MCF 10A (cell line): Measurements from ENCODE around the gene A4GALT. TPM values are rescaled to one million over a fixed set of nuclear protein-coding genes. Genes with fewer than 3 reads are reported as not detected.
"Not testable (repeated sequence)": the region's sequence is repeated elsewhere in the genome, so short reads cannot be mapped to it uniquely, and the experiment has no call there.

Source experiments
- BruUV-seq: library from RNA; stranded (reverse); fragments of 400-500 nt; replicated peaks from 2 replicates; lab custom pipeline; 2021; lab: Mats Ljungman, UMichigan
- CTCF ChIA-PET: fragments of 300-600 bp; sonication (Branson Sonifier 250); formaldehyde crosslinking; extraction: SDS; loops from one replicate; lab custom pipeline; 2021; ENCODE audit warnings: antibody characterized with exemption, inconsistent platforms; lab: Yijun Ruan, JAX
- POLR2A ChIA-PET: fragments of 300-600, 350-650 bp; sonication (Branson Sonifier 250); formaldehyde crosslinking; extraction: SDS; loops from one replicate; lab custom pipeline; 2020; ENCODE audit warnings: antibody characterized with exemption, inconsistent platforms; lab: Yijun Ruan, JAX
- DNase-seq: peaks from one replicate; pipeline ENCODE4 v3.0.0-alpha.2; 2018; ENCODE audit not compliant: unreplicated experiment
- H3K27ac Mint-ChIP-seq: one replicate; pipeline ENCODE4 v1.8.0; 2022; ENCODE audit warnings: mild to moderate bottlenecking, low read depth, mixed read lengths; ENCODE audit not compliant: unreplicated experiment
- H3K27me3 Mint-ChIP-seq: one replicate; pipeline ENCODE4 v1.8.0; 2022; ENCODE audit warnings: mixed read lengths; ENCODE audit not compliant: insufficient read depth, unreplicated experiment
- H3K36me3 Mint-ChIP-seq: one replicate; pipeline ENCODE4 v1.8.0; 2022; ENCODE audit warnings: mild to moderate bottlenecking, moderate library complexity, mixed read lengths; ENCODE audit not compliant: insufficient read depth, unreplicated experiment
- H3K4me1 Mint-ChIP-seq: one replicate; pipeline ENCODE4 v1.8.0; 2022; ENCODE audit warnings: mixed read lengths; ENCODE audit not compliant: insufficient read depth, unreplicated experiment
- H3K4me3 Mint-ChIP-seq: one replicate; pipeline ENCODE4 v1.8.0; 2022; ENCODE audit warnings: mild to moderate bottlenecking, moderate library complexity, mixed read lengths; ENCODE audit not compliant: unreplicated experiment
- H3K9me3 Mint-ChIP-seq: one replicate; pipeline ENCODE4 v1.8.0; 2022; ENCODE audit warnings: mixed read lengths; ENCODE audit not compliant: unreplicated experiment
- CTCF ChIP-seq: fragments of 200-600 bp; IDR thresholded peaks from one replicate; pipeline ENCODE4 v1.8.0; 2022; ENCODE audit warnings: antibody characterized with exemption, mild to moderate bottlenecking; ENCODE audit not compliant: unreplicated experiment
- intact Hi-C: fragments of 100-400 bp; cut with micrococcal nuclease; formaldehyde crosslinking; loops from 2 replicates; pipeline ENCODE4 v1.14.1; 2022
- total RNA-seq: library from RNA; stranded (reverse); gene quantifications from 2 replicates; pipeline ENCODE4 v1.2.3, GENCODE V29; 2022

A4GALT gene
- total RNA-seq, 1 experiment from 2014 or later, result 8.7 TPM

- Mint-ChIP-seq H3K4me1 (no peaks in the 10 kb centered on the region), H3K27ac (no peak overlapping the region), H3K27me3 (no peaks in the 10 kb centered on the region), H3K9me3 (no peaks in the 10 kb centered on the region), H3K36me3 (peaks cover 7% of the 10 kb centered on the region), H3K4me3 (no peak overlapping the region)
- no TSS peak for BruUV-seq
- DNase-seq, result no peak
- POLR2A ChIA-PET, result interaction anchor here (0.7 to 0.9 kb wide), 3 partner anchors 16 to 420 kb away, joined by 3 to 5 read pairs (median 3); no protein-coding TSS in a partner anchor
- TF ChIP-seq CTCF, result no peak
- intact Hi-C loops, result no loop called here
- CTCF ChIA-PET, result no interaction called here
These were observed 50.6 kb downstream of the A4GALT start for GRCh38 chr22:42670046-42670445.

GRCh38 chr22:42666393-42666792 lies 54.3 kb downstream of the A4GALT start:
- H3K36me3 Mint-ChIP-seq, DNase-seq, H3K27me3 Mint-ChIP-seq, H3K4me3 Mint-ChIP-seq, intact Hi-C loops, H3K9me3 Mint-ChIP-seq, H3K4me1 Mint-ChIP-seq, BruUV-seq, H3K27ac Mint-ChIP-seq: not testable (repeated sequence)
- POLR2A ChIA-PET, result interaction anchor here (0.7 kb wide), 1 partner anchor 191 kb away, joined by 3 read pairs; the partner anchor contains the start of gene ARFGAP3
- CTCF ChIA-PET, result interaction anchor here (0.6 to 0.7 kb wide), 2 partner anchors 13 to 120 kb away, joined by 3 read pairs; no protein-coding TSS in a partner anchor

GRCh38 chr22:42664976-42665831 lies 55.5 kb downstream of the A4GALT start:
- Mint-ChIP-seq H3K4me1 (no peaks in the 10 kb centered on the region), H3K9me3 (no peaks in the 10 kb centered on the region), H3K36me3 (no peaks in the 10 kb centered on the region), H3K27ac (no peak overlapping the region), H3K27me3 (no peaks in the 10 kb centered on the region), H3K4me3 (no peak overlapping the region)
- ChIA-PET POLR2A (interaction anchor here (0.6 to 1.5 kb wide), 2 partner anchors 23 to 90 kb away, joined by 3 to 4 read pairs; no protein-coding TSS in a partner anchor), CTCF (interaction anchor here (0.5 to 0.9 kb wide), 3 partner anchors 44 to 462 kb away, joined by 3 to 4 read pairs (median 3); no protein-coding TSS in a partner anchor)
- DNase-seq, result no peak
- TF ChIP-seq CTCF, result no peak
- intact Hi-C loops, result loop anchor here (5.0 kb wide), 1 partner anchor 427 kb away; no protein-coding TSS in a partner anchor
- no TSS peak for BruUV-seq

- no peaks in the 10 kb centered on the region for H3K9me3 Mint-ChIP-seq
- peak; percentile 74 for DNase-seq
- intact Hi-C loops, result loop anchor here (1.0 to 5.0 kb wide), 3 partner anchors 118 to 430 kb away; no protein-coding TSS in a partner anchor
- no peak overlapping the region for H3K27ac Mint-ChIP-seq
- H3K36me3 Mint-ChIP-seq, result no peaks in the 10 kb centered on the region
- CTCF ChIA-PET, result interaction anchor here (0.5 to 2.1 kb wide), 4 partner anchors 10 to 159 kb away, joined by 3 to 10 read pairs (median 6); no protein-coding TSS in a partner anchor
- no peaks in the 10 kb centered on the region for H3K27me3 Mint-ChIP-seq
- POLR2A ChIA-PET, result interaction anchor here (1.0 to 1.2 kb wide), 2 partner anchors 27 to 93 kb away, joined by 3 to 7 read pairs; no protein-coding TSS in a partner anchor
- peak overlapping the region; percentile 28 for H3K4me3 Mint-ChIP-seq
- no peaks in the 10 kb centered on the region for H3K4me1 Mint-ChIP-seq
- BruUV-seq, result TSS peak; percentile 44
- peak; percentile 89 for TF ChIP-seq CTCF
These were observed 58.5 kb downstream of the A4GALT start for GRCh38 chr22:42661985-42662831.
